Thyroid gland (tissue), 4 donors: ENCODE measurements around the gene F2R.

Experiments used
- POLR2A ChIP-seq, 2 donors: fragments of 450-650 bp; IDR thresholded peaks; one replicate each; pipeline ENCODE4 v1.6.1; 2017; ENCODE audit warnings: antibody characterized with exemption in 2 of 2, mild to moderate bottlenecking in 2 of 2, moderate library complexity in 1 of 2
- TF ChIP-seq, protein P1 (sequence below), 6 experiments: fragments of 200-600 bp in 3 of 6; fragments of 450-650 bp in 3 of 6; sonication (generic) in 3 of 6; IDR thresholded peaks; one replicate each; pipeline ENCODE4 v1.5.1; 2016 to 2019; ENCODE audit warnings: antibody characterized with exemption in 6 of 6, mild to moderate bottlenecking in 2 of 6, inconsistent platforms in 1 of 6, moderate library complexity in 1 of 6

DNA sequence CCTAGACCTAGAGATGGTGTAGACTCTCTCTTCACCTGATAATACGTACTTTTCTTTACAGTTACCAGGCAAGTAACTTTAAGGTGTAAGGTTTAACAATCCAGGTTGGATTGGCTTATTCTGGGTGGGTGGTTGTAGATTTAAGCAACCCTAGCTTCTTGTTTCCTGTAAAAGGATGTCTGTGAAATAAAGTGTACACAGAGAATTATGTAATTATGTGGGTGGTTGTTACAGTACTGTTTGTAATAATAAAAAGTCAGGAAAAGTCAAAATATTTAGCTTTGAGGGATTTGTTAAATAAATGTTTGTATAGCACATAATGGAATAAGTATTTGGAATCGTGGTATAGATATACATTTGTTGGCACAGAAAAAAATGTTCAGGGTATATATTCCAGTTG is 43.7 kb upstream of the F2R start:
- TF ChIP-seq, protein P1, sequence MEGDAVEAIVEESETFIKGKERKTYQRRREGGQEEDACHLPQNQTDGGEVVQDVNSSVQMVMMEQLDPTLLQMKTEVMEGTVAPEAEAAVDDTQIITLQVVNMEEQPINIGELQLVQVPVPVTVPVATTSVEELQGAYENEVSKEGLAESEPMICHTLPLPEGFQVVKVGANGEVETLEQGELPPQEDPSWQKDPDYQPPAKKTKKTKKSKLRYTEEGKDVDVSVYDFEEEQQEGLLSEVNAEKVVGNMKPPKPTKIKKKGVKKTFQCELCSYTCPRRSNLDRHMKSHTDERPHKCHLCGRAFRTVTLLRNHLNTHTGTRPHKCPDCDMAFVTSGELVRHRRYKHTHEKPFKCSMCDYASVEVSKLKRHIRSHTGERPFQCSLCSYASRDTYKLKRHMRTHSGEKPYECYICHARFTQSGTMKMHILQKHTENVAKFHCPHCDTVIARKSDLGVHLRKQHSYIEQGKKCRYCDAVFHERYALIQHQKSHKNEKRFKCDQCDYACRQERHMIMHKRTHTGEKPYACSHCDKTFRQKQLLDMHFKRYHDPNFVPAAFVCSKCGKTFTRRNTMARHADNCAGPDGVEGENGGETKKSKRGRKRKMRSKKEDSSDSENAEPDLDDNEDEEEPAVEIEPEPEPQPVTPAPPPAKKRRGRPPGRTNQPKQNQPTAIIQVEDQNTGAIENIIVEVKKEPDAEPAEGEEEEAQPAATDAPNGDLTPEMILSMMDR (IDR thresholded peaks at IDR 0.05): no peak
- no peak for TF ChIP-seq POLR2A (IDR thresholded peaks at IDR 0.05)
